GM12878 (cell line): ENCODE data around the gene RPS6KA4. TPM values are rescaled to one million over a fixed set of nuclear protein-coding genes. Genes with fewer than 3 reads are reported as not detected.
"Not testable (repeated sequence)": the region's sequence is repeated elsewhere in the genome, so short reads cannot be mapped to it uniquely, and the experiment has no call there.

ENCODE experiments used
- ATAC-seq: fragments of 200-7000 bp; cut with Tn5 transposase; 3 replicates; pipeline ENCODE4 v1.9.1; 2020; ENCODE audit warnings: mild to moderate bottlenecking, moderate library complexity
- BruUV-seq: library from RNA; stranded (reverse); fragments of 400-500 nt; replicated peaks from 2 replicates; lab custom pipeline; 2021; lab: Mats Ljungman, UMichigan
- CTCF ChIA-PET: fragments of 300-600 bp; sonication (Branson Sonifier 250); formaldehyde crosslinking; extraction: SDS; loops from one replicate; lab custom pipeline; 2021; ENCODE audit warnings: inconsistent platforms; lab: Yijun Ruan, JAX
- POLR2A ChIA-PET: fragments of 350-600 bp; formaldehyde crosslinking; extraction: SDS; loops from one replicate; lab custom pipeline; 2021; ENCODE audit warnings: inconsistent platforms; lab: Charles Lee
- RAD21 ChIA-PET: fragments of 300-600 bp; sonication (Branson Sonifier 250); formaldehyde crosslinking; loops from one replicate; lab custom pipeline; 2023; ENCODE audit warnings: antibody characterized with exemption; ENCODE audit not compliant: unreplicated experiment; lab: Charles Lee
- SMC1A ChIA-PET: fragments of 300-600 bp; sonication (Branson Sonifier 250); formaldehyde crosslinking; loops from one replicate; lab custom pipeline; 2023; ENCODE audit not compliant: unreplicated experiment, uncharacterized antibody; lab: Charles Lee
- DNase-seq: peaks from one replicate; pipeline ENCODE4 v3.0.0-alpha.2; 2011; ENCODE audit warnings: low read depth, low spot score
- FAIRE-seq: peaks from 3 replicates; lab custom pipeline; 2011; peaks lifted over from hg19 to GRCh38; lab: Jason Lieb, UNC
- H2AFZ ChIP-seq: 2 replicates; pipeline ENCODE4 v1.6.0; 2011; ENCODE audit warnings: low read depth, low read length, control low read depth; ENCODE audit not compliant: control insufficient read depth
- H3K27ac ChIP-seq: 2 replicates; pipeline ENCODE4 v1.5.1; 2011; ENCODE audit warnings: control low read depth; ENCODE audit not compliant: control insufficient read depth, insufficient read depth
- H3K27me3 ChIP-seq, 2 experiments: replicated peaks in 1 of 2; 2 replicates each; pipeline versions ENCODE4 v1.6.0 to v1.6.1; 2011; ENCODE audit warnings: low read length in 1 of 2; ENCODE audit not compliant: control insufficient read depth in 2 of 2, insufficient read depth in 2 of 2
- H3K36me3 ChIP-seq, 2 experiments: 2 replicates each; pipeline ENCODE4 v1.5.1; 2011; ENCODE audit warnings: low read length in 1 of 2; ENCODE audit not compliant: control insufficient read depth in 2 of 2, insufficient read depth in 2 of 2
- H3K4me1 ChIP-seq: 2 replicates; pipeline ENCODE4 v1.6.1; 2011; ENCODE audit warnings: mild to moderate bottlenecking, low read length, moderate library complexity, mixed read lengths; ENCODE audit not compliant: control insufficient read depth, insufficient read depth
- H3K4me2 ChIP-seq: 2 replicates; pipeline ENCODE4 v1.6.0; 2011; ENCODE audit warnings: control low read depth; ENCODE audit not compliant: control insufficient read depth, insufficient read depth
- H3K4me3 ChIP-seq: fragments of 200-600 bp; sonication (generic); 2 replicates; pipeline ENCODE4 v1.5.1; 2016
- H3K79me2 ChIP-seq: 2 replicates; pipeline ENCODE4 v1.6.0; 2011; ENCODE audit warnings: low read length; ENCODE audit not compliant: control insufficient read depth, insufficient read depth
- H3K9ac ChIP-seq: 2 replicates; pipeline ENCODE4 v1.8.0; 2011; ENCODE audit warnings: low read length, control low read depth, mixed read lengths; ENCODE audit not compliant: control insufficient read depth, insufficient read depth
- H3K9me3 ChIP-seq: replicated peaks from 3 replicates; pipeline ENCODE4 v1.5.1; 2011; ENCODE audit warnings: mild to moderate bottlenecking, low read length; ENCODE audit not compliant: control insufficient read depth, insufficient read depth
- H4K20me1 ChIP-seq: 2 replicates; pipeline ENCODE4 v1.6.0; 2011; ENCODE audit not compliant: control insufficient read depth, insufficient read depth
- BRCA1 ChIP-seq: IDR thresholded peaks from 2 replicates; pipeline ENCODE4 v1.6.1; 2011; ENCODE audit warnings: low read depth, low read length, improper control_type of control experiment
- ETV6 ChIP-seq, 2 experiments: fragments of 450-650 bp in 1 of 2; IDR thresholded peaks in 1 of 2; conservative IDR thresholded peaks in 1 of 2; 2 replicates each; pipeline ENCODE4 v1.6.1; 2014; ENCODE audit warnings: antibody characterized with exemption in 1 of 2, borderline replicate concordance in 1 of 2, low read depth in 1 of 2, mild to moderate bottlenecking in 1 of 2, moderate library complexity in 1 of 2
- JUND ChIP-seq: IDR thresholded peaks from 2 replicates; pipeline ENCODE4 v1.6.1; 2012; ENCODE audit warnings: low read depth, mild to moderate bottlenecking, low read length, improper control_type of control experiment, moderate library complexity
- KDM1A ChIP-seq: fragments of 200-600 bp; sonication (generic); IDR thresholded peaks from 2 replicates; pipeline ENCODE4 v1.6.1; 2016; ENCODE audit warnings: borderline replicate concordance
- POLR2AphosphoS5 ChIP-seq: IDR thresholded peaks from 2 replicates; pipeline ENCODE4 v1.6.1; 2011; ENCODE audit warnings: mild to moderate bottlenecking, low read length, inconsistent platforms
- SPI1 ChIP-seq: IDR thresholded peaks from 2 replicates; pipeline ENCODE4 v1.6.1; 2011; ENCODE audit warnings: low read depth, mild to moderate bottlenecking, low read length, moderate library complexity, borderline replicate concordance; ENCODE audit not compliant: insufficient read depth
- SREBF2 ChIP-seq: IDR thresholded peaks from 2 replicates; pipeline ENCODE4 v1.6.1; 2012; ENCODE audit warnings: mild to moderate bottlenecking, low read length
- TCF3 ChIP-seq: IDR thresholded peaks from 2 replicates; pipeline ENCODE4 v1.6.1; 2012; ENCODE audit warnings: low read depth, mild to moderate bottlenecking, low read length, borderline replicate concordance; ENCODE audit not compliant: insufficient read depth
- YBX1 ChIP-seq: fragments of 450-650 bp; IDR thresholded peaks from 2 replicates; pipeline ENCODE4 v1.6.1; 2016; ENCODE audit warnings: antibody characterized with exemption
- ZNF207 ChIP-seq: fragments of 450-650 bp; IDR thresholded peaks from 2 replicates; pipeline ENCODE4 v1.6.1; 2014; ENCODE audit warnings: antibody characterized with exemption, mild to moderate bottlenecking, borderline replicate concordance
- WGBS: methylation state at CpG from one replicate; pipeline ENCODE4 v1.1.6; 2016; ENCODE audit warnings: low lambda C conversion rate; ENCODE audit not compliant: insufficient replicate concordance, insufficient coverage; ENCODE audit errors: missing lambda C conversion rate; 5-methylcytosine and 5-hydroxymethylcytosine counted together
- in situ Hi-C: fragments of 300-500 bp; cut with MboI; formaldehyde crosslinking; loops from 9 replicates; pipeline ENCODE4 v1.14.3; 2018; ENCODE audit warnings: mixed read lengths
- intact Hi-C: fragments of 100-400 bp; cut with micrococcal nuclease; formaldehyde crosslinking; loops from one replicate; pipeline ENCODE4 v1.14.2; 2022; ENCODE audit not compliant: unreplicated experiment
- polyA plus RNA-seq, 11 experiments: library from polyadenylated mRNA; depleted of rRNA in 4 of 11; unstranded in 6 of 11; stranded (reverse) in 5 of 11; fragments of >200 nt; fragmentation: Nextera tagmentation in 4 of 11; fragmentation: Illumina TruSeq in 1 of 11; extraction: Ambion mirVana in 4 of 11; extraction: Trizol in 1 of 11; gene quantifications; 1 replicate in 1 of 11; 2 replicates in 10 of 11; pipeline versions ENCODE4 v1.2.1 to v1.2.3, GENCODE V29; 2011 to 2016; ENCODE audit warnings: inconsistent platforms in 2 of 11, missing spikeins in 2 of 11, low read depth in 1 of 11
- total RNA-seq, 4 experiments: library from RNA; depleted of rRNA in 3 of 4; stranded (reverse); fragments of >200 nt in 3 of 4; fragmentation: Illumina TruSeq in 1 of 4; extraction: Trizol in 1 of 4; gene quantifications; 2 replicates each; pipeline versions ENCODE4 v1.2.1 to v1.2.3, GENCODE V29; 2013 to 2021

The RPS6KA4 gene
- total and polyA plus RNA-seq, 10 of the 15 experiments (the other 5 are each of a cell fraction or from before 2014, with no cell fraction given), result 0.34 to 32.6 (median 11.3) TPM

DNA sequence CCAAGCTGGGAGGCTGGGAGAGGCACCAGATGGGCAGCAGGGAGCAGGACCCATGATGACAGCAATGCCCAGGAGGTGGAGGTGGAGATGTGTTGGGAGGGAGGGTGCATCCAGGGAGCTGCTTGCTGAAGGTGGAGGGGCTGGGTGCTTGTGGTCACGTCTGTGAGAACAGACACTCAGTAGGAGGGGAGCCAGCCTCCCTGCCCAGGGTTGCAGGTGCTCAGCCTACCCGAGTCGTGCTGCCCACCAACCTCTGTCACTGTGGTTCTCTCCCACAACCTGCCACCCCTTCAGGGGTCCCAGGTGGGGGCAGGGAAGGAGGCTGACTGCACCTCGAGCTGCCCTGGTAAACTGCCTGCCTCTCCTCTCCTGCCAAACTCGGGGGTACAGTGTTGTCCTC lies 35.6 kb upstream of the RPS6KA4 start:
- ChIA-PET SMC1A (no interaction called here), CTCF (interaction anchor here (0.7 to 3.6 kb wide), 5 partner anchors 9 to 459 kb away, joined by 3 to 19 read pairs (median 5); no protein-coding TSS in a partner anchor)
- no peak for ATAC-seq

DNA sequence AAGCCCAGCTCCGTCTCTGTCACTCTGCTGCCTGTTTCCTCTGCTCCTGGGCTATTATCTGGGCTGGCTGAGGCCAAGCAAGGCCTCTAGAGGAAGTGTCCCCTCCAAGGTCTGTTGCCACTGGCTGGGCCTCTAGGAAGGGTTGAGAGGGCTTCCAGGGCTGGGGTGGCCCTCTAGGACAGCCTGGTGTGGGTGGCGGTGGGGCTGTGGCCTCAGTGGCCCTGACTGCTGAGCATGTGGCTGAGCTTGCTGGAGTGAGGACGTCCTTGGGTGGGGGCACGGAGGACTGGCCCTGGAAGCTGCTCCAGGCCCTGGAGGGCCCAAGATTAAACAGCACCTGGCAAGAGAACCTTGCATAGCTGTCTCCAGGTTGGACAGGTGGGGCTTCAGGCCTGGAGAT lies 35.0 kb upstream of the RPS6KA4 start:
- H3K9ac ChIP-seq, H3K4me1 ChIP-seq, H3K9me3 ChIP-seq, DNase-seq, in situ Hi-C loops, BruUV-seq, H2AFZ ChIP-seq, FAIRE-seq, H3K27ac ChIP-seq, intact Hi-C loops, H3K79me2 ChIP-seq, H3K27me3 ChIP-seq, H4K20me1 ChIP-seq, H3K4me3 ChIP-seq, SMC1A ChIA-PET, H3K36me3 ChIP-seq, H3K4me2 ChIP-seq: not testable (repeated sequence)
- 89% methylated on average over 4 of the region's 4 CpGs for WGBS
- ATAC-seq, result peak; percentile 14; the same call in 1 of the 3 replicates
- ChIA-PET CTCF (interaction anchor here (0.7 to 3.6 kb wide), 5 partner anchors 8 to 458 kb away, joined by 3 to 19 read pairs (median 5); no protein-coding TSS in a partner anchor), RAD21 (interaction anchor here (0.8 to 2.0 kb wide), 2 partner anchors 8 to 11 kb away, joined by 4 to 6 read pairs; no protein-coding TSS in a partner anchor), POLR2A (interaction anchor here (0.6 to 1.0 kb wide), 4 partner anchors 8 to 1621 kb away, joined by 3 to 6 read pairs (median 4); no protein-coding TSS in a partner anchor)

More for the DNA sequence above, 35.6 kb upstream of the RPS6KA4 start:
- in situ Hi-C loops (no loop called here), intact Hi-C loops (no loop called here)
- Histone ChIP-seq H3K4me2 (no peak overlapping the region), H3K27ac (no peak overlapping the region), H3K79me2 (peaks cover 13% of the 10 kb centered on the region), H3K9ac (no peak overlapping the region), H3K4me1 (peaks cover 4% of the 10 kb centered on the region; the same call in 1 of the 2 replicates), H2AFZ (no peak overlapping the region), H3K36me3 (peaks cover 0 to 2% of the 10 kb centered on the region in 2 experiments; a peak in 2 of 4 replicates), H3K27me3 (no peaks in the 10 kb centered on the region), H3K9me3 (no peaks in the 10 kb centered on the region; the same call in 2 of the 3 replicates), H3K4me3 (no peak overlapping the region), H4K20me1 (no peaks in the 10 kb centered on the region)
- POLR2A ChIA-PET, result interaction anchor here (0.6 to 1.4 kb wide), 4 partner anchors 8 to 1620 kb away, joined by 3 to 6 read pairs (median 3); no protein-coding TSS in a partner anchor
- TF ChIP-seq BRCA1, result no peak
- no peak for TF ChIP-seq YBX1
- no peak for TF ChIP-seq KDM1A
- TF ChIP-seq ZNF207, result no peak
- no peak for TF ChIP-seq JUND
- no peak for TF ChIP-seq SREBF2
- TF ChIP-seq POLR2AphosphoS5, result no peak
- TF ChIP-seq SPI1, result no peak
- no peak for TF ChIP-seq ETV6 (conservative IDR thresholded peaks at IDR 0.05 in 1 of 2, IDR thresholded peaks at IDR 0.05 in 1 of 2; ENCODE audit: borderline replicate concordance in 1 of 2, low read depth in 1 of 2)
- TF ChIP-seq TCF3, result no peak
- RAD21 ChIA-PET, result interaction anchor here (0.6 to 2.0 kb wide), 3 partner anchors 8 to 12 kb away, joined by 4 to 6 read pairs (median 4); no protein-coding TSS in a partner anchor
- no peak for DNase-seq
- no peak for FAIRE-seq
- BruUV-seq, result no TSS peak
- 63% methylated on average over 5 of the region's 5 CpGs for WGBS
